ENCODE measurements around the gene S1PR1. TPM values are rescaled to one million over a fixed set of nuclear protein-coding genes. Genes with fewer than 3 reads are reported as not detected.
A peak's percentile ranks its signal among the peaks of the same experiment; 100 is the strongest.

The S1PR1 gene
- total RNA-seq, 2 donors from 2014 or later, result 69.3 to 85.3 TPM

DNA sequence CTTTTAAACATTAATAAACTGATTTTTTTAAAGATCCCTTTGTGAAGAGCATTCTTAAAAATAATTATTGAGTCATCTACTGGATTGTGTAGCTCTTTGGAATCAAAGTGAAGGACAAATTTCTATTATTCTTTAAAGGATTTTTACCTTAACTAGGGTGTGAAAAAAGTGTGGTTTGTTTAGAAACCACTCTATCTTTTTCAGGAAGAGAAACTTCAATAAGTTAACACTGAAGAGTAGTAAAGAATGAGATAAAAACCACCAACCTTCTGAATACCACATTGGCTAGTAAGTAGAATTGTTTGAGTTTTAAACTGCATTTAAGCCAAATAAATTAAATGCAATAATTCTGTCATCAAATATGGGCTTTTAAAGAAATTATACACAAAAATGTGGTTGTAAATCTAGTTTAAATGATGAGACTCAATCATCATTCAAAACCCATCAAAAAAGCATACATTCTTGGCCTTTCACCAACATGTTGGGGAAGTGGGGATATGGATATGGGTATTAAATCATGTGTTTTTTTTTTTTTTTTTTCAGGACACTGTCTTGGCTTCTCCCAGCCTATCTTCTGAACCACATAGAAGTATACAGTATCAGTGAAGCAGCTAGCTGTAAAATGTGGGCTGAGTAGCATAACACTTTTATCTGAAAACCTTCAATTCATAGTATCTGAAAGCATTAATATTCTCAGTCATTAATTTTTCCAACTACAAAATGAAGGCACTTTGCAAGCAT is 4.8 kb downstream of the S1PR1 start:
- ATAC-seq (no peak), DNase-seq (no peak)
- intact Hi-C loops (cut with DNase I), result loop anchor here in 1 of 2 donors (5.0 kb wide), 1 partner anchor 46 kb away; no protein-coding TSS in a partner anchor

DNA sequence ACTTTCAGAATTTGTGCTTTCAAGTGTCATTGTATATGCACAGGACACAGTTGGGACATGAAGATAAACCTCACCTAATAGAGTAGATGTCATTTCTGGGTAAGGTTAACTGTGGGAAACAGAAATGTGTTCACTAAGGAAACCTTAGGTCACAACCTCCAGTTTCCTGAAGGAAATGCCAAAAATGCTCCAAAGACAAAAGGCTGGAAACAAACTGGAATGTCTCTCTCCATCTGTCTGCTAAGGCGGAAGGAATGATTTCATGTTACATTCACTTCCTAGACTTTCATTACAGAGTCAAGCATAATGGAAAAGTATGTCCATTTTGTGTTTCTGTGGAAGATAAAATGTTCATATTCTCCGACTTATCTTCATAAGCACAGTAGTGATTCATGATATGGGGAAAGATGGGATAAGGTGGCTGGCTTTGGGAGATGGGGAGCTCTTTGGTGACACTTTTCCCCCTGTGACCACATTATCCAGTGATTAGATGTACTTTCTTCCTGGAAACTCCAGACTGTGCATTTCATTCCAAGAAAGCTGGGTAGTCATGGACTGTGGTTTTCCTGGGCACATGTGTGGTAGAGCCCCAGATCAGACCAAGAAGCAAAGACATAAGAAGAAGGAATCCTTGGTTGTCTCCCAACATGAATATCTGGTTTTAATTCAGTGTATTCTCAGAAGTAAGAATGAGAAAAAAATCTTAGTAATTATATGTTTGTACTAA is 5.7 kb downstream of the S1PR1 start:
- intact Hi-C loops (cut with DNase I), result loop anchor here in 1 of 2 donors (5.0 kb wide), 1 partner anchor 45 kb away; no protein-coding TSS in a partner anchor
- no peak for DNase-seq
- no peak for ATAC-seq

DNA sequence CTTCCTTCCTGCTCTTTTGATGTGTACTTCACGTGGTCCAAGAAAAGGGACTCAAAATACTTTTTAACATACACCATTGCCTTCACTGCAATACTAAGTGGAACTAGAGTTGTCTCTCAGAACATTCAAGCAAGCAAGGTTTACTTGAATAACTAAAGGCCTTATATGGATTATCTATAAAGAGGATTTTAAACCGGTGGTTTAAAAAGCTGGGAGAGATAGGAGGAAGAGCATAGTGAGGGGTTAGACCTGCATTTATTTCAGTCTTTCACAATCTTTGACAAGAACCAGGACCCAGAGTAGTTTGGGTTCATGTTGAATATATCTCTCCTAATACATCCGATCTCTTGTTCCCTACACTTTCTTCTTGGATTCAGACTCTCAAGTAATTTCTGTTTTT is 6.9 kb downstream of the S1PR1 start:
- no peak for ATAC-seq
- no peak for DNase-seq
- intact Hi-C loops (cut with DNase I), result loop anchor here in 1 of 2 donors (5.0 kb wide), 1 partner anchor 44 kb away; no protein-coding TSS in a partner anchor

DNA sequence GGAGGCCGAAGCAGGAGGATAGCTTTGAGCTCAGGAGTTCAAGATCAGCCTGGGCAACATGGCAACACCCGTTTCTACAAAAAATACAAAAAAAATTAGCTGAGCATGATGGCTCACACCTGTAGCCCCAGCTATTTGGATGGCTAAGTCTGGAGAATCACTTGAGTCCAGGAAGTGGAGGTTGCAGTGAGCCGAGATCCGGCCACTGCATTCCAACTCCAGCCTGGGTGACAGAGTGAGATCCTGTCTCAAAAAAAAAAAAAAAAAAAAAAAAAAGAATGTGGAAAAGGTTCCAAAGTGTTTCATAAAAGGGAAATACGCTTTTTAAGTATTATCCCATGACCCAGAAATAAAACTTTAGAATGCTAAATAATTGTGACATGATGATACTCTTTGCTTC is 8.0 kb downstream of the S1PR1 start:
- no peak for DNase-seq
- ATAC-seq, result no peak
- intact Hi-C loops (cut with DNase I), result loop anchor here in 1 of 2 donors (5.0 kb wide), 1 partner anchor 42 kb away; no protein-coding TSS in a partner anchor

DNA sequence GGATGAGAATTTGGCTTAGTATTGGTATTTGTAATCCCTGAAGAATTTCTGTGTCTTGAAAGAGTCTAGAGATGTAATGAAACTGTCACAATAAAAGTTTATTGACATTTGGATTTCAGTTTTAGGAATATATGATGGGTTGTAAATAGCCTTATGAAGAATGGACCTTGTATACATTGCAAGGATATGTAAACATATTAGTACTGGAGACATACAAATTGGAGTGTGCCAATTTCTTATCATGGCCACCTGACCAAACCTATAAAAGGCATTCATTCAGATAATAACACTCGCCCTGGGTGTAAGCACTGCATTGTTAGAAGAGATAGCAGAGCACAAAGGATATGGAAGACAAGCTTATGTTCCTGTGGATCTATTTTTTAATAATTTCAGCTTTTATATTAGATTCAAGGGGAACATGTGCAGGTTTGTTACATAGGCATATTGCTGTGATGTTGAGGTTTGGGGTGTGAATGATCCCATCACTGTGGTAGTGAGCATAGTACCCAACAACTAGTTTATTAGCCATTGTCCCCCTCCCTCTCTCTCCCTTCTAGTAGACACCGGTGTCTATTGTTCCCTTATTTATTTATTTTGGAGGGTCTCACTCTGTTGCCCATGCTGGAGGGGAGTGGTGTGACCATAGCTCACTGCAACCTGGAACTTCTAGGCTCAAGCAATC is 8.6 kb downstream of the S1PR1 start:
- intact Hi-C loops (cut with DNase I), result no loop called here
- DNase-seq (no peak), ATAC-seq (no peak)

DNA sequence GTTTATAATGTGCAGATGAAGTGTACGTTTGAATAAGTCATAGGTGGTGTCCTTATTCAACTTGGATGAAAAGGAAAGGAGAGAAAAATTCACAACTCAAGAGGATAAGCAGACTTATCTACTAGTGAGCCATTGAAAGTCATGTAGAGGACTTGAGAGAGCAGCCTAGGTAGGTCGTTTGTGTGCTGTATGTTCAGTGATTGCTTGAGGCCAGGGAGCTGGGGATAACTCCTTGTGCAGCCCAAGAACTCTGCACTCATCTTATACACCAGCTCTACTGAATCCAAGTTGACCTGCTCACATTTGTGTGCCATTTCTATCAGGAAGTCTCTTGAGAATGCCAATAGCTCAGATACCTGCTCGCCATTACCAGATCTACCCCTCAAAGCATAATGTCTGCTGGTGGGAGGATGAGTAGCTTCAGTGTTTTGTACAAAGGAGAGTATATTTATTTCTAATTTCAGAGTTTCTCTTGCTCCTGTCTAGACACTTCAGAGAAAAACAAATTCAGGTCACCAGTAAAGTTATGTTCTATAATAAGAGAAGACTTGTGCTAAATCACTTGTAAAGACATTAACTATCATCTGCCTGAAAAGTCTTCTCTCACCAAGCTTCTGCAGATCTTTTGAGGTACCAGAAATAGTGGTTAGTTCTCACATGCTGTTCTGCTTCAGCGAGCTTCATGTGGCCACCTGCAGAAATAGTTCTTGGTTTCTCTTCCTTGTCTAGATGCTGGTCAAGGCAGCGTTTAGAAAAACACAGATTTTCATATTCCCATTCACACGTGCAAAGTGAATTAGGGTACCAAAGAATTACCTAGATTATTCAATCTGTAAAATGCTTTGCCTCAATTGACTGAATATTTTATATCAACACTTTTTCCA is 10.8 kb downstream of the S1PR1 start:
- DNase-seq (no peak), ATAC-seq (no peak)
- intact Hi-C loops (cut with DNase I), result no loop called here

DNA sequence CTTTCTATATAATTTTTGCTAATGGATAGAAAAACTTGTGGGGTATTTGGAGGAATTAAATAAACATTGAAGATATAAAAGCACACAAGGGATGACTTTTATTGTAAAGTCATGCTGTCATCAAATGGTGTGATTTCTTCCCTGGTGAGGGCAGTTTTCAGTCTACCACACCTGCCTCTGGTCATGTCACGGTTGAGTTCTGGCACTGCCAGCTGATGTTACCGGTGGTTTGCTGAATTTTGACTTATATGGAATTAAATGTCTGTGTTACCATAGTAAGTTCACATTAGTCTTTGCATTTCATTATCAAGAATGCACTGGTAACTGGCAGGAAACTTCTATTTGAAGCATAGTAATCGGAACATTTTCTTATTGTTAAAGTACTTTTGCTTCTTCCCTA is 13.4 kb downstream of the S1PR1 start:
- ATAC-seq (no peak), DNase-seq (no peak)
- intact Hi-C loops (cut with DNase I), result no loop called here

DNA sequence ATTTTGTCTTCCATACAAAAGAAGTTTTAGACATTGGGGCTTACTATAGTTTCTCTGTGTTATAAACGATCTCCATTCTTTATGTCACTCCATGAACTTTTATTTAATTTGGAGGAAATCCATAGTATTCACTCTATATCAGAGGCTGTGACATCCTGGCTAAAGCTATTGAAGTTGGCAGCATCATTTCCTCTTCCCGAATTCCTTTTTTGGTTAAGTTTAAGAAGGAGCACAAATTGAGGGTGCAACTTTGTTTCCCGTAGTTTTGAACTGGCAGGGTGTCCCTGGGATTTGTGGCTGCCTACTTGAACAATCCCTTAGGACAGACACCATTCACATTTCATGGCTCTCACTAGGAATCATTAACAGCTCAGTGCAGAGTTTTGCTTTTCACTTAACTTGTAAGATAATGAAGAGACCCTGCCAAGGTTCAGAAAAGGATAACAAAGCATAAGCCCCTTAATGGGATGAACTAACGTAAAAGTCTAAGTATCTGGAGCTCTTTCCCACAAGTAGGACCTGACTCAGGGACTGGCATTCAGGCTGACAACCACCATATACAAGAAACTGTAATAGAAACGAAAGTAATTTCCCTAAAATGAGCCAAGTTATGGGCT is 13.9 kb downstream of the S1PR1 start:
- intact Hi-C loops (cut with DNase I), result no loop called here
- DNase-seq (no peak), ATAC-seq (no peak)

DNA sequence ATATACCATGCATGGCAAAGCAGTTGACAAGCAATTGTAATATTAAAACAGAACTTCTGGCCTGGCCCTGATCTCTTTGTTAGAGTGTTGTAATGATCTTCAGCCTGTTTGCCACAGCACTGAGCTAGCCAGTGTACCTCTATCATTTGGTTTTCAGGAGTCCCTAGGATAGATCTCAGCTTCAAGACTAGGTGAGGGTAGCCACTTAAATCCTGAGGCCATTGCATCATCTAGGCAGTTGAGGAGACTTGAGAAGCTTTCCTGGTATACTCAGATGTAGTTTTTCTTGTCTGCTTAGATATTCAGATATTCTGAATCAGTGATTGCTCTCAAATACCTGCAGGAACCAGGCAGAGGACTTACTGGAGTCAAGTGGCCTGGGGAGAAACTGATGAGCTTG is 14.7 kb downstream of the S1PR1 start:
- DNase-seq (no peak), ATAC-seq (no peak)
- intact Hi-C loops (cut with DNase I), result no loop called here

DNA sequence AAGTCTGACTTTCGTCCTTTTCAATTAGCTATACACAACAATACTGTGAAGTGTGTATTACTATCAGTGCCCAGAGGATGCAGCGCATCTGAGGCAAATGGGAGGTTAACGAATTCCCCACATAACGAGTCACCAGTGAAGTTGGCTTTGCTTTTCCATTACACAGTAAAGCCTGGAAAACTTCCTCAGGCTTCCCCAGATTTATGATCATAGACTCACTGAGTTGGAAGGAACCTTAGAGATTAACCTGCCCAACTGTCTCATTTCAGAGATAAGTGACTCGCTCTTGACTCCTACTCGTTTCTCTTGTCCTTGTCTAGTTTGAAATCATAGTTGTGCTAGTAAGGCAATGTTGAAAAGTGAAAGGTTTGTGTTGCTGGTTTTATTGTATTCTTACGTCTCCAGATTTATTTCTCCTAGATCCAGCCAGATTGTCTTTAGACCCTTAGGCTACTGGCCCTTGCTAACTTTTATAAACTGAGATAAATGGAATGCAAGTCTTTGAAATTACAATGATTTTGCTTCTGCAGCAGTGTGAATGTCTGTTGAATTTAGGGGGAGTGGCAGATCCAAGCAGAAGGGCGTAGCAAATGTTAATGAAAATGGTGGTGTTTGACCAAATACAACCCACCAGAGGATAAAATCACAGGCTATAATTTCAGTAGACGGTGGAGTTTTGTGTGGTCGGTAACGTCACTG is 17.3 kb downstream of the S1PR1 start:
- no peak for DNase-seq
- intact Hi-C loops (cut with DNase I), result no loop called here
- ATAC-seq, result peak in 1 of 2 donors; percentile 71

DNA sequence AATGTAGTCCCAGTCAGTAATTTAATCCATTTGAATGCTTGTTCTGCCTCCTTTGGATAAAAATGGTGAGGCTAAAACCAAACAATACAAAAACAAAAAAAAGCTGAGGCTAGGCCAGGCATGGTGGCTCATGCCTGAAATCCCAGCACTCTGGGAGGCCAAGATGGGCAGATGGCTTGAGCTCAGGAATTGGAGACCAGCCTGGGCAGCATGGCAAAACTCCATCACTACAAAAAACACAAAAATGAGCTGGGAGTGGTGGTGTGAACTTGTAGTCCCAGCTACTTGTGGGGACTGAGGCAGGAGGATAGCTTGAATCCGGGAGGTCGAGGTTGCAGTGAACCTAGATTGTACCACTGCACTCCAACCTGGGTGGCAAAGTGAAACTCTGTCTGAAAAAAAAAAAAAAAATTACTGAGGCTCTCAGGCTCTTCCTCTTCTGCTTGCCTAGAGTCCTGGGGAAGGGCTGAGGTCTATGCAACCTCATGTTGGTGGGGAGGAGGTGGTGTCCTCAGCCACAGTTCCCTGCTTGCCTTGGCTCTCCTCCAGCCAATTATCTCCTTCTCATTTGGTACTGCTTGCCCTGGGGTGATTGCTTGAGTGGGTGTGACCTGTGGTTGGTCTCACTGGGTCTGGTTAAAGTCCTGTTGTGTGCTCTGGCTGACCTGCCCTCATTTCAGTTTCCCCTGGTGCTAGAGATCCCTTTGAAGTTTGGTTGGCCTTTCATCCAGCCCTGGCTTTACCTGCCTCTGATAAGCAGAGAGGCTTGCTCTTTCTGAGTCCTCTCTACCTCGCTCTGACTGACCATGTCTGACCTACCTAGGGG is 20.9 kb downstream of the S1PR1 start:
- peak; percentile 31 to 47 for ATAC-seq
- peak; percentile 36 for DNase-seq
- intact Hi-C loops (cut with DNase I), result no loop called here

DNA sequence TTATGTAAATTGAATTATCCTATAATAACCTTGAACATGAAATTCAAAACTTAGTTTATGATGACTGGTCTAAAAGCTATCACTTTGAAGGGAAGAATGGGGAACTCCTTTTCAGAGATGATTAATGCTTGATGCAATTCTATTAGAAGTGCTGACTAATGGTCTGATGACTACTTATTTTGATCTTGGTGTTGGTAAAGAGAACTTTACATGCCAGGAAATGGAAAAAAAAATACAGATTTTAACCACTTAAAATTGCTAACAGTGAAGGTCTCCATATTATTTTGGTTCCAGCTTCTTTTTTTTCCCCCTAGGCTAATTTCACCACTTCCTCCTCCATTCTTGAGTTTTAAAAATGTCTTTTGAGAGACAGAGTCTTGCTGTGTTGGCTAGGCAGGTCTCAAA is 22.9 kb downstream of the S1PR1 start:
- ATAC-seq (peak; percentile 33 to 81), DNase-seq (no peak)
- intact Hi-C loops (cut with DNase I), result no loop called here

DNA sequence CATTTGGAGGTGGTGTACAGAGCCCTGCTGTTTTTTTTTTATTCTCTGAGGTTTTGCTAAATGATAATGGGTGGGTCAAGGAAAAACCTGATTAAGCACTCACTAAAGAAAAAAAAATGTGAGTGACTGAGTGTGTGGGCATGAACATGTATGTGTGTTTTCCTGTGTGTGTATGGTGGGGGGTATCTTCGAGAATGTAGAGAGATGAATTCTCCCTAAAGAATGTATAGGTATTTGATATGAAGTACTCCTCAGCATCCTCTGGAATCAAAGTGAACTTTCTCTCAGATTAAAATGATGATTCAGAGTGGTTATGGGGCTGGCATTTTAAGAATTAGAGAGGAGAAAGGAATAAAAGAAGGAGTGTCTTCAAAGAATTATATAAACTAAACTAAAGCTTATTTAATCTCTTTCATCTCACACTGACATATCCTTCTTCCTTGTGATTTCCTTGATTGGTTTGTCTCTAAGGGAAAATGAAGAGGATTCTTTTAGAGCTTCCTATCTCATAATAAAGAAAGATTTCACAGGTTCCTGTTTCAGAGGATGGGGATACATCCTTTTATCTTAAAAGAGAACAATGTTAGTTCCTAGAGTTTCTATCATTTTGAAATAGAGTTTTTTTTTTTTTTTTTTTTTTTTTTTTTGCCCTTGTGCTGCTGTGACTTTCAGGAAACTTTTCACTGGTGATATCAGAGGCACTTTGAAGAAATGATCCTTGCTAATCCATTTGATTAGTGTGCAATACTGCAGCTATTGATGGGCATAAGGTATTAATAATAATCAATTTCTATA is 23.9 kb downstream of the S1PR1 start:
- intact Hi-C loops (cut with DNase I), result no loop called here

DNA sequence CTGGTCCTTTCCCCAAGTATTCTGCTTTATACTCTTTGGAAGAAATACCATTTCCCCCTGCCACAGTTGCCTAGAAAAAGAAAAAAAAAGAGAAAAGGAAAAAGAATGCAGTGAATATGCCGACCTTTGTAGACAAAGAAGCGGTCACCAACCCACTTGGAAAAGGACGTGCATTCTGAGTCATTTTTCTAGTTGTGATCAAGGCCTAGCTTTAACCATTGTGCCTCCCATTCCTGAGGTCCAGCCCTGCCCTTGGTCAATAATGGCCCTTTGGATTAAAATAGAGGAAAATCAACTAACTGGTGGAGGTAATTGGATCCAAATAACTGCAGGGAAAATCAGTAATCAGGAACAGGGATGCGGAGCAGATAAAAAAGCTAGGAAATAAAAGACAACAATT is 24.8 kb downstream of the S1PR1 start:
- intact Hi-C loops (cut with DNase I), result no loop called here
- no peak for DNase-seq
- no peak for ATAC-seq

More for the DNA sequence above, 23.9 kb downstream of the S1PR1 start:
- DNase-seq, result no peak
- ATAC-seq, result no peak

DNA sequence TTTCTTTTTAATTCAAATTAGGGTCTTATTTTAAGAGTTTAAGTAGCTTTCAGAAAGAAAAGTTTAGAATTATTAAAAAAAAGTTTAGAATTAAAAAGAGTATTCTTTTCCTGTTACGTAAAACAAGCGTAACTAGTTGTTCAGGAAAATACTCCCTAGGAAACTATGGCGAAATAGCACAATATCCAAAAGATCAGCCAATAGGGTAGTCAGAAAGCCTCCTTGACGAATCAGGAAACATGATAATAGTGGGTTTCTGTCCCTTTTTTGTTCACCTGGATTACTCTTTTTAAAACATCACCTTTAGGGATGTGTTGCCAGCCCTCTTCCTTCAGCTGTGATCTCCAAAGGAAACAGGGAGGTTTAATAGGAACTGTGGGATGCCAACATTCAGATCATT is 25.2 kb downstream of the S1PR1 start:
- intact Hi-C loops (cut with DNase I), result no loop called here
- no peak for ATAC-seq
- no peak for DNase-seq

DNA sequence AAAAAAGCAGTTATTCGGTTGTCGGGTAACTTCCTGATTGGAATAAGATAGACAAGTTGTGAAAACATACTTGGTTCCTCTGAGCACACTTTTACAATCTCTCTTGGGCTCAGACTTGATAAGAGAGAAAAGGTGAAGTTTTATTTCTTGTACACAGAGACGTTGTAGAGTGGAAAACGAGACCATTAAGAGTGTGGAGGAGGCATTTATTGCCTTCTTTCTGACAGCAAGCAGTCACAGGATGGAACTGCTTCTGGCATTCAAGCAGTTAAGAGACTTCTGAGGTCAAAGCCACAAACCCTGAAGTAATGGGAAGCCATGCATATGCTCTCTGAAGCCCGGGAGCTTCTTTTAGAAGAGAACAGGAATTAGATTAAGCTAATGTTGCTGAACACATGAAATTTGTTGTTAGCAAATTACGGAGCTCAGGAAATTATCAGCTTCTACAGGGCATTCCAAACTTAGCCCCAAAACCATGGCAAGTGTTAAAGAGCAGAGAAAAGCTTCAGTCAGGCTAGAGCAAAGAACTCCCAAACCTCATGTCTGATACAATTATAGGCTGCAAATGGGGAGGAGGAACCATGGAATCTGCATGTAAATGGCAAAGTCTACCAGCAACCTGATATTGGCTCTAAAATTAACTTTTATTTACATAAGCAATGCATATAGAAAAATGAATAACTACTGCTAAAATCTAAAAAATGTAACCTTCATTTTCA is 26.0 kb downstream of the S1PR1 start:
- no peak for ATAC-seq
- intact Hi-C loops (cut with DNase I), result no loop called here
- no peak for DNase-seq
